Gastrocnemius medialis (tissue), 4 donors: ENCODE data around the gene CWC25. TPM values are rescaled to one million over a fixed set of nuclear protein-coding genes. Genes with fewer than 3 reads are reported as not detected.

Experiments used
- ATAC-seq, 2 donors: fragments of 150-250 bp; one replicate each; pipeline ENCODE4 v1.9.1; 2016
- DNase-seq, 2 donors: peaks; one replicate each; pipeline ENCODE4 v3.0.0-alpha.2; 2019
- H3K27ac ChIP-seq, 4 donors: fragments of 200-600 bp; sonication (generic); 1 replicate in 1 of 4; 2 replicates in 3 of 4; pipeline ENCODE4 v1.5.1; 2016 to 2018; ENCODE audit warnings: mild to moderate bottlenecking in 2 of 4, moderate library complexity in 1 of 4
- H3K27me3 ChIP-seq, 3 donors: fragments of 200-600 bp; sonication (generic) in 2 of 3; 1 replicate in 1 of 3; 2 replicates in 2 of 3; pipeline versions ENCODE4 v1.5.1 to v1.6.0; 2016 to 2019; ENCODE audit warnings: mild to moderate bottlenecking in 1 of 3, moderate library complexity in 1 of 3
- H3K36me3 ChIP-seq, 2 donors: fragments of 200-600 bp; sonication (generic) in 1 of 2; one replicate each; pipeline ENCODE4 v1.5.1; 2017 to 2018
- H3K4me1 ChIP-seq, 2 donors: fragments of 200-600 bp; sonication (generic) in 1 of 2; one replicate each; pipeline ENCODE4 v1.5.1; 2016 to 2017; ENCODE audit warnings: mild to moderate bottlenecking in 2 of 2
- H3K4me3 ChIP-seq, 4 donors: fragments of 200-600 bp; sonication (generic) in 3 of 4; 1 replicate in 1 of 4; 2 replicates in 3 of 4; pipeline ENCODE4 v1.5.1; 2016 to 2019; ENCODE audit warnings: mild to moderate bottlenecking in 2 of 4
- H3K9me3 ChIP-seq, 3 donors: fragments of 200-600 bp; sonication (generic) in 2 of 3; 1 replicate in 1 of 3; 2 replicates in 2 of 3; pipeline ENCODE4 v1.5.1; 2016 to 2019
- CTCF ChIP-seq, 5 experiments: fragments of 450-650 bp in 3 of 5; fragments of 200-600 bp in 2 of 5; sonication (generic) in 2 of 5; IDR thresholded peaks in 4 of 5; conservative IDR thresholded peaks in 1 of 5; 1 replicate in 4 of 5; 2 replicates in 1 of 5; pipeline ENCODE4 v1.5.1; 2016 to 2019; ENCODE audit warnings: antibody characterized with exemption in 5 of 5, mild to moderate bottlenecking in 3 of 5, moderate library complexity in 3 of 5
- POLR2A ChIP-seq, 2 donors: fragments of 450-650 bp; IDR thresholded peaks; one replicate each; pipeline ENCODE4 v1.6.1; 2017; ENCODE audit warnings: antibody characterized with exemption in 2 of 2, mild to moderate bottlenecking in 2 of 2, moderate library complexity in 2 of 2
- in situ Hi-C, 4 donors: fragments of 200-750 bp; cut with MboI; loops; one replicate each; pipeline versions ENCODE4 v1.15.0 to v1.8.0; 2017; ENCODE audit warnings: low sequenced_read_pairs in 4 of 4
- intact Hi-C: fragments of 100-400 bp; cut with DNase I; formaldehyde crosslinking; loops from one replicate; pipeline ENCODE4 v1.15.1; 2023; ENCODE audit warnings: low total_unique reads
- total RNA-seq, 4 donors: library from RNA; depleted of rRNA; stranded (reverse); fragments of >200 nt; gene quantifications; one replicate each; pipeline versions ENCODE4 v1.1.0 to v1.2.3, GENCODE V29; 2016

Gene CWC25
- total RNA-seq, 4 donors from 2014 or later: 9.1 to 14.4 (median 12.3) TPM

DNA sequence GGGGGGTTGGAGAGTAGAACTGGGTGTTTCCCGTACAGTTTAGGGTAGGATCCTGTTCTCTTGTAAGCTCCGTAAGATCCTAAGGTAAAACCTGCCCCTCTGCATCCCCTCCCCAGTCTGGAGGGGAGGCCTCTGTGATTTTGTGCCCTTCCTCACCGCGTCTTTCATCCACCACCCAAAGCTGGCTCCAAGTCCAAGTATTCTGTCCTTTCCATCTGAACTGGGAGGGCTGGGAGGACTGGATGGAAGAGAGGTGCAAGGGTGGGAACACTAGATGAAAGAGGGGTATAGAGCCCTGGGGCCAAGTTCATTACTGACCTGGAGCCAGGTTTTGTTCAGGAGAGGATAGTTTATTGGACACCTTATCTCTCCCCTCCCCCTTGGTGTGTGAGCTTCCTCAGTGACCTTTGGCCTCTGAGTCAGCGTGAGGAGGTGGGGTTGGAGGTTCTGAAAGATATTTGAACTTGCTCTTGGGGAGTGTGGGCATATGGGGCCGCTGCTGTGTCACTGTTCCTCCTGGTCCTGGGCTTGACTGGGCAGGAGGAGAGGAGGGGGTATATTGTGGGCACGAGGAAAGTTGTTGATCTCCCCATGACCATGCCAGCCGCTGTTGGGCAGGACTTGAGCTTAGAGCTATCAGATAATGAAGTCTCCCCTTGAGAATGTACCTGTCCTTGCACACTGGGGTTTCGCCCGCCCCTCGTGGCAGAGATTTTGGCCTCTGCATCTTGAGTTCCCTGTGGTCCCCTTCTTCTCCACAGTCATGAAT is 46.3 kb upstream of the CWC25 start:
- DNase-seq (peak in 1 of 2 donors; percentile 63), ATAC-seq (no peak)
- H3K4me1 ChIP-seq: peaks cover 22 to 38% of the 10 kb centered on the region in 2 donors
- intact Hi-C loops: loop anchor here (2.0 kb wide), 2 partner anchors 119 to 281 kb away; partner anchors contain the start of gene PSMB3
- no peaks in the 10 kb centered on the region for H3K9me3 ChIP-seq
- H3K36me3 ChIP-seq: no peaks in the 10 kb centered on the region
- TF ChIP-seq CTCF (IDR thresholded peaks at IDR 0.05 in 4 of 5, conservative IDR thresholded peaks at IDR 0.05 in 1 of 5) (no peak), POLR2A (IDR thresholded peaks at IDR 0.05) (peak in 1 of 2 donors; percentile 13)
- peak overlapping the region; percentile 87 to 92 (median 90) for H3K27ac ChIP-seq
- H3K4me3 ChIP-seq: peak overlapping the region; percentile 70 to 99 (median 87)
- in situ Hi-C loops: loop anchor here in 1 of 4 donors (25.0 kb wide), 1 partner anchor 291 kb away; the partner anchor contains the start of genes ARL5C and PLXDC1
- H3K27me3 ChIP-seq: no peaks in the 10 kb centered on the region

GRCh38 chr17:38870259-38871165 is 45.4 kb upstream of the CWC25 start:
- H3K27me3 ChIP-seq: no peaks in the 10 kb centered on the region
- no peaks in the 10 kb centered on the region for H3K9me3 ChIP-seq
- TF ChIP-seq POLR2A (IDR thresholded peaks at IDR 0.05) (peak in 1 of 2 donors; percentile 49), CTCF (IDR thresholded peaks at IDR 0.05 in 4 of 5, conservative IDR thresholded peaks at IDR 0.05 in 1 of 5) (no peak)
- in situ Hi-C loops (loop anchor here in 1 of 4 donors (25.0 kb wide), 1 partner anchor 292 kb away; the partner anchor contains the start of genes ARL5C and PLXDC1), intact Hi-C loops (loop anchor here (1.0 to 2.0 kb wide), 3 partner anchors 17 to 282 kb away; partner anchors contain the start of genes PSMB3 and RPL23)
- H3K4me3 ChIP-seq: peak overlapping the region; percentile 70 to 99 (median 87)
- ATAC-seq (peak; percentile 29 to 32), DNase-seq (peak; percentile 62 to 67)
- peaks cover 22 to 36% of the 10 kb centered on the region in 2 donors for H3K4me1 ChIP-seq
- H3K27ac ChIP-seq: peak overlapping the region; percentile 87 to 92 (median 90)
- no peaks in the 10 kb centered on the region for H3K36me3 ChIP-seq

GRCh38 chr17:38869526-38870258 is 44.6 kb upstream of the CWC25 start, which contains the start of gene LASP1:
LASP1 (plus strand) TSS chr17:38870058; CDS start chr17:38870190, 132 bp downstream.
- DNase-seq (peak; percentile 72 to 77), ATAC-seq (peak; percentile 77)
- Histone ChIP-seq H3K4me1 (peaks cover 22 to 28% of the 10 kb centered on the region in 2 donors), H3K27ac (peak within 1 kb of the TSS; percentile 87 to 92 (median 90)), H3K27me3 (no peaks in the 10 kb centered on the region), H3K36me3 (no peaks in the 10 kb centered on the region), H3K4me3 (peak within 1 kb of the TSS; percentile 70 to 99 (median 87)), H3K9me3 (no peaks in the 10 kb centered on the region)
- TF ChIP-seq POLR2A (IDR thresholded peaks at IDR 0.05) (peak; percentile 90 to 94), CTCF (IDR thresholded peaks at IDR 0.05 in 4 of 5, conservative IDR thresholded peaks at IDR 0.05 in 1 of 5) (no peak)
- in situ Hi-C loops (loop anchor here in 1 of 4 donors (25.0 kb wide), 1 partner anchor 293 kb away; the partner anchor contains the start of genes ARL5C and PLXDC1), intact Hi-C loops (loop anchor here (1.0 to 5.0 kb wide), 7 partner anchors 16 to 283 kb away; partner anchors contain the start of genes CWC25, PIP4K2B, PSMB3 and RPL23)
